ENCODE results near the gene MRPL49.
"Not testable (repeated sequence)": the region's sequence is repeated elsewhere in the genome, so short reads cannot be mapped to it uniquely, and the experiment has no call there.

Gene MRPL49

DNA sequence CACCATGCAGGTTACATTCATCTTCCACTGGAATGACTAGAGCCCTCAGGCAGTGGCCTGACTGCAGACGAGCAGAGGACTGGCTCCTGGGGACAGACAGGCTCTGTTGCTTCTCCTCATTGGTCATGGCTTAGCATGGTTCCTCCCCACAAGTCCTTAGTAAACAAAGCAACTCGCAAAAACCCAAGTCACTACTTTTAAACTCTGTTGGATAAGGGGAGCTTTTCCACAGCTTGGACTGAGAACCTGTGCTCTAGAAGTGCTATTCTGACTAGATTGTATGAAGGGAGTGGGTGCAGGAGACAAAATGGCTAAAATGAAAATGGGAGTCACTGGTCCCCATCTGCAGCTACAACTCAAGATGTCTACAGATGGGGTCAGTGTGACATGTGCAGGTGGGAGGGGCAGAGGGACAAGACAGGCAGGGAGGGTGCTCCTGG lies 52.5 kb downstream of the MRPL49 start:
- not testable (repeated sequence) for H3K27ac ChIP-seq (ENCODE audit: low read depth, low read length, severe bottlenecking)

More for the DNA sequence above, 52.5 kb downstream of the MRPL49 start:
- 50 to 78% methylated on average over 1 to 2 of the region's 2 CpGs for WGBS, 2 experiments (ENCODE audit: insufficient coverage in 2 of 2)
- H3K4me3 ChIP-seq (ENCODE audit: extremely low read depth, insufficient read depth, low read length, poor library complexity, severe bottlenecking); H3K36me3 ChIP-seq (ENCODE audit: control insufficient read depth, insufficient read depth, low read length); H3K9me3 ChIP-seq (ENCODE audit: control insufficient read depth, low read length); H3K4me1 ChIP-seq (ENCODE audit: control insufficient read depth, insufficient read depth, low read length, poor library complexity, severe bottlenecking): not testable (repeated sequence)

Measured in mesodermal cell (in vitro differentiated cells).